GM13977 (cell line): ENCODE results near the gene ALDH1A1.

ENCODE experiments used
- DNase-seq: peaks from one replicate; pipeline ENCODE4 v3.0.0; 2012; ENCODE audit warnings: low spot score
- CTCF ChIP-seq: IDR thresholded peaks from 2 replicates; pipeline ENCODE4 v1.5.1; 2012; ENCODE audit warnings: mild to moderate bottlenecking, control low read depth; ENCODE audit not compliant: insufficient read depth; ENCODE audit errors: extremely low read depth, missing control alignments
- in situ Hi-C: fragments of 300-500 bp; cut with MboI; formaldehyde crosslinking; loops from one replicate; pipeline ENCODE4 v1.12.0; 2022; ENCODE audit warnings: low sequenced_read_pairs, low pct_unique_long_range_greater_than_20kb, mixed read lengths, inconsistent platforms; ENCODE audit not compliant: unreplicated experiment

Gene ALDH1A1

GRCh38 chr9:72857624-72857996 lies 95.2 kb downstream of the ALDH1A1 start:
- DNase-seq: no peak
- in situ Hi-C loops: loop anchor here (25.0 kb wide), 1 partner anchor 330 kb away; no protein-coding TSS in a partner anchor
- TF ChIP-seq CTCF: no peak

GRCh38 chr9:72856972-72857623 lies 95.8 kb downstream of the ALDH1A1 start:
- in situ Hi-C loops: loop anchor here (25.0 kb wide), 1 partner anchor 330 kb away; no protein-coding TSS in a partner anchor
- DNase-seq: peak; percentile 33
- TF ChIP-seq CTCF: peak; percentile 54

GRCh38 chr9:72855890-72856523 lies 96.8 kb downstream of the ALDH1A1 start:
- TF ChIP-seq CTCF: no peak
- in situ Hi-C loops: loop anchor here (25.0 kb wide), 1 partner anchor 331 kb away; no protein-coding TSS in a partner anchor
- DNase-seq: no peak

GRCh38 chr9:72855321-72855720 lies 97.5 kb downstream of the ALDH1A1 start:
- no peak for DNase-seq
- in situ Hi-C loops: loop anchor here (25.0 kb wide), 1 partner anchor 332 kb away; no protein-coding TSS in a partner anchor
- no peak for TF ChIP-seq CTCF
